LNCAP (cell line): ENCODE data around the gene KRT84.

Experiments used
- CTCF ChIP-seq: fragments of 450-650 bp; IDR thresholded peaks from 2 replicates; pipeline ENCODE4 v1.5.1; 2017; ENCODE audit warnings: mild to moderate bottlenecking

KRT84 gene

GRCh38 chr12:52350786-52351185 lies 34.7 kb downstream of the KRT84 start:
- TF ChIP-seq CTCF, result no peak

- TF ChIP-seq CTCF, result no peak
Observed at GRCh38 chr12:52350021-52350620, 35.3 kb downstream of the KRT84 start.

GRCh38 chr12:52349196-52349595 lies 36.3 kb downstream of the KRT84 start:
- TF ChIP-seq CTCF, result no peak

GRCh38 chr12:52347551-52348510 lies 37.6 kb downstream of the KRT84 start:
- TF ChIP-seq CTCF, result no peak

- TF ChIP-seq CTCF, result no peak
Observed at GRCh38 chr12:52347016-52347415, 38.4 kb downstream of the KRT84 start.

GRCh38 chr12:52346593-52346992 lies 38.9 kb downstream of the KRT84 start:
- TF ChIP-seq CTCF, result no peak

GRCh38 chr12:52344111-52344510 lies 41.3 kb downstream of the KRT84 start:
- no peak for TF ChIP-seq CTCF
